T-helper 1 cell treated with Interleukin-12 subunit alpha and Interleukin-12 subunit beta and Interleukin-4 antibody, amounts not matched to agents 30 ng/mL and 1 ng/mL, for 36 hours (primary cell): ENCODE results near the gene SMARCAD1. TPM values are rescaled to one million over a fixed set of nuclear protein-coding genes. Genes with fewer than 3 reads are reported as not detected.

ENCODE experiments used
- intact Hi-C: fragments of 100-400 bp; cut with micrococcal nuclease; formaldehyde crosslinking; loops from one replicate; pipeline ENCODE4 v1.15.1; 2024
- total RNA-seq: library from RNA; stranded (reverse); gene quantifications from 2 replicates; pipeline ENCODE4 v1.2.3, GENCODE V29; 2022

SMARCAD1 gene, protein sequence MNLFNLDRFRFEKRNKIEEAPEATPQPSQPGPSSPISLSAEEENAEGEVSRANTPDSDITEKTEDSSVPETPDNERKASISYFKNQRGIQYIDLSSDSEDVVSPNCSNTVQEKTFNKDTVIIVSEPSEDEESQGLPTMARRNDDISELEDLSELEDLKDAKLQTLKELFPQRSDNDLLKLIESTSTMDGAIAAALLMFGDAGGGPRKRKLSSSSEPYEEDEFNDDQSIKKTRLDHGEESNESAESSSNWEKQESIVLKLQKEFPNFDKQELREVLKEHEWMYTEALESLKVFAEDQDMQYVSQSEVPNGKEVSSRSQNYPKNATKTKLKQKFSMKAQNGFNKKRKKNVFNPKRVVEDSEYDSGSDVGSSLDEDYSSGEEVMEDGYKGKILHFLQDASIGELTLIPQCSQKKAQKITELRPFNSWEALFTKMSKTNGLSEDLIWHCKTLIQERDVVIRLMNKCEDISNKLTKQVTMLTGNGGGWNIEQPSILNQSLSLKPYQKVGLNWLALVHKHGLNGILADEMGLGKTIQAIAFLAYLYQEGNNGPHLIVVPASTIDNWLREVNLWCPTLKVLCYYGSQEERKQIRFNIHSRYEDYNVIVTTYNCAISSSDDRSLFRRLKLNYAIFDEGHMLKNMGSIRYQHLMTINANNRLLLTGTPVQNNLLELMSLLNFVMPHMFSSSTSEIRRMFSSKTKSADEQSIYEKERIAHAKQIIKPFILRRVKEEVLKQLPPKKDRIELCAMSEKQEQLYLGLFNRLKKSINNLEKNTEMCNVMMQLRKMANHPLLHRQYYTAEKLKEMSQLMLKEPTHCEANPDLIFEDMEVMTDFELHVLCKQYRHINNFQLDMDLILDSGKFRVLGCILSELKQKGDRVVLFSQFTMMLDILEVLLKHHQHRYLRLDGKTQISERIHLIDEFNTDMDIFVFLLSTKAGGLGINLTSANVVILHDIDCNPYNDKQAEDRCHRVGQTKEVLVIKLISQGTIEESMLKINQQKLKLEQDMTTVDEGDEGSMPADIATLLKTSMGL
- total RNA-seq: 33.8 and 36.4 TPM in 2 replicates

DNA sequence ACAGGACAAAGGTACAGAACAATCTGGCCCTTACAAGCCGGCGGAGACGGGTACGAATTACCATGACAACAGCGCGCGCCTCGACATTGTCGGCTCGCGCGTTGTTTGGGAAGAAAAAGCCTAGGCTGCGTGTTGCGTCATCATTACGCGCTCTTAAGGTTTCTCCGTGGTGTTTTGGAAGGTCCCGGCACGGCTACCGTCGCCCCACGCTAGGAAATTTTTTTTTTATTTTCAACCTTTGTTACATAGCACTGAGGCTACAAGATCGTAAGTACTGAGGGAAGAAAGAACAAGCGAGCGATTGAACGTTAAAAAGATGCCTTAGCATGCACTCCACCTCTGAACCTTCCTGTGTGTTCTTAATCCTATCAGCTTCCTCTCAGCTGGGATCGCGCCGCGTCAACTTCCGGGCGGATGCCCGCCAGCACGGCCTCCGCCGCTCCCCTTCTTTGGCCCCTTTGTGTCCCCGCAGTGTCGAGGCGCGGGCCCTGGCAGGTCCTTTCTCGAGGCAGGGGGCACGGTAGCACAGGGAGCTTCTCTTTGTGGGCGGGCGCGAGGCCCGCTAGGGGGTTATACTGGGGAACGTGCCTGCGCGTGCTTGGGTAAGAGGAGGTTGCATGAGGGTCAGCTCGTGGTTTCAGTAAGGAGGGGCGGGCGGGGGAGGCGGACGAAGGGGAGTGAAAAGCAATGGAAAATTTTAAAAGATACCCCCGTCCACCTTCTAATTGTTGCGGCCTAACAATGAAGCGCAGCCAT, at the start of gene SMARCAD1:
TSS of gene SMARCAD1 (plus strand) at position 397 of the 756 bp plus-strand sequence. CDS start 530 bp downstream, outside the sequence.
- intact Hi-C loops: loop anchor here (1.0 to 2.0 kb wide), 3 partner anchors 8 to 243 kb away; partner anchors contain the start of gene PDLIM5

DNA sequence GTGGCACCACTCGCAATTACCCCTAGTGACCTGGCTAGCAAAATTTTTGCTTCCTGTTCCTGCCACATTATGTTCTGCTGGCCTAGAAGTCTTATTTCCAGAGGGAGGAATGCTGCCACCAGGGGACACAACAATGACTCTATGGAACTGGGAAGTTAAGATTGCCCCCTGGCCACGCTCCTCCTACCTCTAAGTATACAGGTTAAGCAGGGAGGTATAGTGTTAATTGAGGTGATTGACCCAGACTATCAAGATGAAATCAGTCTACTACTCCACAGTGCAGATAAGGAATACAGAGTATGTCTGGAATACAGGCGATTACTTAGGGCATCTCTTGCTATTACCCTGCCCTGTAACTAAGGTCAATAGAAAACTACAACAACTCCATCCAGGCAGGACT, 48.8 kb upstream of the SMARCAD1 start:
- intact Hi-C loops: no loop called here

DNA sequence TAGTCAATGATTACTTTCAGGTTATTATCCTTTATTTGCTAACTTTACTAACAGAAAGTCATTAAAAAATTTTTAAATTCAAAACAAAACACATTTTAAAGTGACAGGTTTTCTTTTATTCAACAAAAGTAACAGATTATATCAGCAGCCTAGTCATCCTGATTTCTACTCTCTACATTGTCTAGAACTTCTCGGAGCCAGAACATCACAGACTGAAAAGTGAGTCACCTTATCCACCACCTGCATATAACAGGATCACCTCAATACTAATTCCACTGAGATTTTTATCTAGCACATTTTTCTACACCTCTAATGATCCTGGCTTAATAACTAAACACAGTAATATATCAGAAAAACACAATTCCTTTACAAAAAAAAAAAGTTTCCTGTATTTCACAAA, 47.9 kb upstream of the SMARCAD1 start:
- intact Hi-C loops: no loop called here

DNA sequence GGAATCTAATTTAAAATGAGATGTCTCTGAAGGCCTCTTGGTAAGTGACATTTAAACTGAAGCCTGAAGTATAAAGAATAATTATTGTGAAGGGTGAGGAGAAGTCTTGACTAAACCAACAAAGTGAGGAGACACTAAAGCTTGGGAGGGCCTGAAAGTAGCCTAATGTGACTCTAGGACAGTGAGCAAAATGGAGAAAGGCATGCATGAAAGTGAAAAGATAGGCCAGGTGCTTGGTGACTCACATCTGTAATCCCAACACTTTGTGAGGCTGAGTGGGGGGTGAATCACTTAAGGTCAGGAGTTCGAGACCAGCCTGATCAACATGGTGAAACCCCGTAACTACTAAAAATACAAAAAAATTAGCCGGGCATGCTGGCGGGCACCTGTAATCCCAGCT, 46.9 kb upstream of the SMARCAD1 start:
- intact Hi-C loops: no loop called here

DNA sequence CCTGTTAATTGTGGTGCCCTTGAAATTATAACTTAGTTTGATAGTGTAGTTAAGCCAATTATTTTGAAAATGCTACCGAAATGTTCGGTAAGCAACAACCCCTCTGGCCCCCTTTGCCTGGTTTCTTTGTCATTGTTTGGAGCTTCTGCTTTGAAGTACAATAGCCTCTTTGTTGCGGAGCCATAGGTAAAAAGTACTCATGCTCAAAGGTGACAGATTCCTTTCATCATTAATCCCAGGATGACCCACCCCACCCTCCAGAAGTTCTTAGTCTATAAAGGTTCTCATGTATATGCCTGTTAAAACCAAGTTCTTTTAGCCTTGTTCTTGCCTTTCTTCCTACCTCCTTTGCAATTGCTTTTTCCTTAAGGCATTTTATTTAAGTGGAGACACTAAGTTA, 42.4 kb upstream of the SMARCAD1 start:
- intact Hi-C loops: no loop called here

DNA sequence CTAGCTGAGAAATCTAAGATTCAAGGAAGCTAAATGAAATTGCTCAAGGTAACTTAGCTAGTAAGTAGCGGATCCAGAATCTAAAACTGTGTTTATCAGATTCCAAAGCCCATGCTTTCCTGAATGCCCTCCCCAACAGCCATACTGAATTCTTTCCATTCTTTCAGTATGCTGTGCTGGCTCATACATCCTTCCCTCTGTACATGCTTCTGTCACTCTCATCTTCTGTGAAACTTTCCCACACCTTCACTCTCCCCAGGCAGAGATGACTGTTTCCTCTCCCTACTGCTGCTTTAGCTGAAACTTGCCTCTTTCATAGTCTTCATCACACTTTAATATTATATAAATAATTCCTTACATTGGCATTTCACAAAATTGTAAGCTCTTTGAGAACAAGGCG, 39.3 kb upstream of the SMARCAD1 start:
- intact Hi-C loops: no loop called here

DNA sequence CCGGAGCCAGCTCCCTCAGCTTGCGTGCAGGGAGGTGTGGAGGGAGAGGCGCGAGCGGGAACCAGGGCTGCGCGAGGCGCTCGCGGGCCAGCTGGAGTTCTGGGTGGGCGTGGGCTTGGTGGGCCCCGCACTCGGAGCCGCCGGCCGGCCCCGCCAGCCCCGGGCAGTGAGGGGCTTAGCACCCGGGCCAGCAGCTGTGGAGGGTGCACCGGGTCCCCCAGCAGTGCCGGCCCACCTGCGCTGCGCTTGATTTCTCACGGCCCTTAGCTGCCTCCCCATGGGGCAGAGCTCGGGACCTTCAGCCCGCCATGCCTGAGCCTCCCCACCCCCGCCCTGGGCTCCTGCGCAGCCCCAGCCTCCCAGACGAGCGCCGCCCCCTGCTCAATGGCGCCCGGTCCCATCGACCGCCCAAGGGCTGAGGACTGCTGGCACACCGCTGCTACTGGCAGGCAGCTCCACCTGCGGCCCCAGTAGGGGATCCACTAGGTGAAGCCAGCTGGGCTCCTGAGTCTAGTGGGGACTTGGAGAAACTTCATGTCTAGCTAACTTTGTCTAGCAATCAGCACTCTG, 37.8 kb upstream of the SMARCAD1 start:
- intact Hi-C loops: no loop called here

DNA sequence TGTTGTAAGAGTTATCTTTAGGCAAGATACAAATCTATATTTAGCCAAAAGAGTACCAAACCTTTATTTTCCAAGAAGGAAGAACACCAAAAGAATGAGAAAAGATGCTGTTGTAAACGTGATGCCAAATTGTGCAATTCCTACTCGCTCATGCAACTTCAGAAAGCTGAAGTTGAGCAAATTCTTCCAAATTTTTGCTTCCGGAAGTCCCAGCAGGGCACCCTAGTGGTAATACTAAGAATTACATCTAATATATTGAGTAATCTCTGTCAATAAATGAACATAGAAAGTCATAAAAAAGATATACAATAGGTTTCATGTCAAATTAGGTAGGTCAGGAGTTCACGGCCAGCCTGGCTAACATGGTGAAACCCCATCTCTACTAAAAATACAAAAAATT, 36.0 kb upstream of the SMARCAD1 start:
- intact Hi-C loops: no loop called here

DNA sequence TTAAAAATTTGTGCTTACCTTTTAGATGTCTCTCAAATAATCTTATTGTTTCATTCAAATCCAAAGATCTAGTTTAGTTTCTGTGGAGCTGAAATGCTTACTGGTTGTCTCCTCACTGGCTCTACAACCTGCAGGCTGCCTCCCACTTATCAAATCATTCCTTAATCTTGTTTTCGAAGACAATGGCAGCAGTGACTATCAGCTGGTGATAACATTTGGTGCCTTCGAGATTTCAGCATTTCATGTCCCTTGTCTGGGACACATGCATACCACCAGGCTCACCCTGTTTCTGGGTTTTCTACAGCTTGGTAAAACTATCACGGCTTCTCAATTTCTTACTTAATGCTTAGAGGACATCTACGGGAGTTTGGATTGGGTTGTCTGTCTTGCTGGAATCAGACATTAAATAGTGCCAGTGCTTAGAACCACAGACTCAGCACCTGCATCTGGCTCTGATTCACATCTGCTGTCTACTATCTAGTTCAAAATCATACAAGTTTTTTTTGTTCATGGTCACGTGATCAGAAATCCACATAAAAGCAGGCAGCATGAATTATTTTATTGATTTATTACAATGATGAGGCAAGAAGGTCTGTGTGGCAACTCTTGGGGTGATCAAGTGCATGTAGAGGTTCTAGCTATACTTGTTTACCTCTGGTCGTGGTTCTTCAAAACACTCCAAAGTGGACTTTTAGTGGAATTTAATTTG, 32.0 kb upstream of the SMARCAD1 start:
- intact Hi-C loops: no loop called here

DNA sequence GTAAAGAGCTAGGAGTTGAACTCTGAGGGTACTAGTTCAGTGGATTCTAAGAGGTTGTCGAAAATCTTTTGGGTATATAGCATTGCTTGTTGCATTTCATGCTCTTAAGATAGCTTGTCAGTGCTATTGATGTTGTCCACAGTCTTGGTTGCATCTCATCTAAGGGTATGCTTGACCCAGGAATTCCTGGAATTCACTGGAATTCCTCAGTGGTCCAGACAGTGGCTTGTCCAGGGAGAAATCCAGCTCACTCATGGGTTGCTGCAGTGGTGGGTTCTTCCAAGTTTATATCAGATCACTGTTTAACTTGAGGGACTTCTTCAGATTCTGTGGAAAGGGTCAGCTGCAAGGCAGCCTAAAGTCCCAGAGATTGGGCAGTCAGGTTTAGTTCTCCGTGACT, 29.8 kb upstream of the SMARCAD1 start:
- intact Hi-C loops: no loop called here

DNA sequence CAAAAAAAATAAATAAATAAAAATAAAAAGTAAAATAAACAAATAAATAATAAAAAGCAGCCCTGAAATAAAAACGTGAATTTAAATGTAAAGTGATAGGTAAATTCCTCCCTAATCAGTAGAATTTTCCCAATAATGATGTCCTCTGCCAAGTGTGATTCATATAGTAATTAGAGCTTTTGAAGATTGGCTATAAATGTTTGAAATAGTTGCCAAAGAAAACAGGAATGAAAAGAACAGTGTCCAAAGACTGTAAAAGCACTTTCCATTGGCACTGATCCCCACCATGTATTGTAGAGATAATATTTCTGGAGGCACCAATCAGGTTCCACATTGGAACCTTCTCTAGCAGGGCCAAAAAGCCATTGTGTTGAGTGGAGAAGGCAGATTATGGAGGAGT, 25.9 kb upstream of the SMARCAD1 start:
- intact Hi-C loops: no loop called here

DNA sequence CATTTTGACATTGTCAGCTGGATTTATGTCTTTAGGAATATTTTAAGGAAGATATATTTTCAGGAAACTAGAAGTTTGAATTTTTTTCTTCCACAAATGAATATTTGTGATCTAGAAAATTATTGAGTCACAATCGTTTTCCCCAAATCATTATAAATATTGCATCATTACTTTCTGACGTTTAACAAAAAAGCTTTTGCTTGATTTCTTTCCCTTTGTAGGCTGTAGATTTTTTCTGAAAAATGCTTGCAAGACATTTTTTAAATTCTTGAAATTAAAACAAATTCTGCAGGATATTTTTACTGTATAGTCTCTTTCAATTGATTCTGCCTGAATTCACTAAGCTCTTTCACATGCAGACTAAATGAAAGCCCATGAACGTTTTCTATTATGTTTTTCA, 4.9 kb upstream of the SMARCAD1 start:
- intact Hi-C loops: no loop called here

DNA sequence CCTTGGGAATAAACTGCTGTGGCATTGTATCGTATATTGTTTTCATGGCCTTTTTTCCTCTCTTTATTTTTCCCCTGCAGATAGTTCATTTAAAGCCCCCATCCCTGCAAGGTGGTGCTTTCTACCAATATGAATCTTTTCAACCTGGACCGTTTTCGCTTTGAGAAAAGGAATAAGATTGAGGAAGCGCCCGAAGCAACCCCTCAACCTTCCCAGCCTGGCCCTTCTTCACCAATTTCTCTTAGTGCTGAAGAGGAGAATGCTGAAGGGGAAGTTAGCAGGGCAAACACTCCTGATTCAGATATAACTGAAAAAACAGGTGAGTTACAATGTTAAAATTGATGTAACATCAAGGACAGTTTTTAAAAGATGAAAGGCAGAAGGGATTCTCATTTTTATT, 601 bp downstream of the SMARCAD1 start:
- intact Hi-C loops: no loop called here

DNA sequence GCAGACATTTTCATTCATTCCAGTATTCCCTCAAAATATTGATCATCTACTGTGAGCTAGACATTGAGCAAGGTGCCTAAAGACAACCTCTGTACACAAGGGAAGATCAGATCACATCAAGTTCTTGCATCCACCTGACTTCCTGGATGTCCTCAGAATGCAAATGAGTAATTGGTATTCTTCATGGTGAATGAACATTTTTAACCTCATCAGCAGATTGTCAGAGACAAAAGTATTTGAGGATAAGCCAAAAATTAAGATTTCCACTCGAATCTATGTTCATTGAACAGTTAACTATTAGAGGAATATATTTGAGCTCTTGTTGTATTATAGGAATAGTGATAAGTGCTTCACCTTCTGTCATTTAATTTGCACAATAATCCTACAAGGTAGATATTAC, 1.3 kb downstream of the SMARCAD1 start:
- intact Hi-C loops: no loop called here

DNA sequence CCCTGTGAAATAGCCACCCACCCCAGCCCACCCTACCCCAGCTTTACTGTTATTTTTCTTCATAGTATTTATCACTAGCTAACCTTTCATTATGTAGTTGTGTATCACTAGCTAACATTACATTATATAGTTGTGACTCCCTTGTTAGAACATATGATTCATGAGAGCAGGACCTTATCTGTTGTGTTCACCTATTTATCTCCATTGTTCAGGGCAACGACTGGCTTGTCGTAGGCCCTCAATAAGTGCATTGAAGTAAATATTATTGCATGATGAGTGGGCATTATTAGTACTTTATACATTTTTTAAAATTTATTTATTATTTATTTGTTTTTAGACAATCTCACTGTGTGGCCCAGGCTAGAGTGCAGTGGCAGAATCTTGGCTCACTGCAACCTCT, 4.2 kb downstream of the SMARCAD1 start:
- intact Hi-C loops: no loop called here

DNA sequence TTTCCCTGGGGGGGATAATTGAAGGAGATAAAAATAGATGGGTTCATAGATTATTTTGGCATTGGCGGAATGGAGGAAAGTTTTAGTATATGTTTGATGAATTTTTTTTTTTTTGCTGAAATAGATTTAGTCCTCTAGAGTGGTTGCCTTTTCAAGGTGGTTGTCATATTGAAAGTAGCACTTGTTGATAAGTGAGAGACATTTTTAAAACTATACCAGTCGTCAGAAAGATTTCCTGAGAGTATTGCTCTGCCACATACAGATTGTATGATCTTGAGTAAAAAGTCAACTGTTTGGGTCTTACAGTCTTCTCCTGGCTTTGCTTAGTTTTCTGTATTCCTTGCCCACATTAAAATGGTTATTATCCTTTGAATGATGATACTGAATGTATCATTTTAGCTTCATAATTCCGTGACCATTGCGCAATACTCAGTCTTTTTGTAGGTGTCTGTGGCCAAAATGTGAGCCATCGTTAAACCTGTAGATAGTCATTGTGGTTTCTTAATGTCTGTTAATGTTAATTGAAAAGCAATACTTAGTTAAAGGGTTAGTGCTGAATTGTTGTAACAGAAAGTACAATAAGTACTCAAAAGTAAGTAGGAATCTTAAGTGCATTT, 7.1 kb downstream of the SMARCAD1 start:
- intact Hi-C loops: loop anchor here (1.0 kb wide), 1 partner anchor 8 kb away; the partner anchor contains the start of gene SMARCAD1

DNA sequence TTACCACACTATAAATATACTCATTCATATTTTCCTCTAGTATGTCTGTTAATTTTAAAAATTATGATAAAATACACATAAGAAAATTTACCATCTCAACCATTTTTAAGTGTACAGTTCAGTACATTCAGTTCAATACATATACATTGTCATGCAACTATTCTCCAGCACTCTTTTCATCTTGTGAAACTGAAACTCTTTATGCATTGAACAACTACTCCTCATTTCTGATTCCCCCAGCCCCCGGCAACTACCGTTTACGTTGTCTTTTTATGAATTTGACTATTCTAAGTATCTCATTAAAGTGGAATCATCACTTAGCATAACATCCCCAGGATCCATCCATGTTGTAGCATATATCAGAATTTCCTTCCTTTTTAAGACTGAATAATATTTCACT, 8.7 kb downstream of the SMARCAD1 start:
- intact Hi-C loops: no loop called here

DNA sequence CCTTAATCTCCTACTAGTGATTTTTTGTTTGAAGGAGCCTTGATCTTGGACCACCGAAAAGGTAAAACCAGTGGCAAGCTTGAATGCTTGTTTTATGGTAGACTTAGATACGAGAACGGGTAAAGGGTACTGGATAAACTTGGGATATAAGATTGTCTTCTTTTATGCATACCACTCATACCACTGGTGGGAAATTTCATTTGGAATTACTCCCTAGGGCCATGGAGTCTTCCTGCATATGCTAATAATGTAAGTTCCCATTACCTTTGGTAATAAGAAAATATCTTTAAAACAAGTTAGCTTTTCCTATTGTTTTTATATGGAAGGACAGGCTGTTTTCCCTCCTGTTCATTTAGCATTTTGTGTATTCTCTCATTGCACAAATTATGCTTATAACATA, 11.7 kb downstream of the SMARCAD1 start:
- intact Hi-C loops: no loop called here

DNA sequence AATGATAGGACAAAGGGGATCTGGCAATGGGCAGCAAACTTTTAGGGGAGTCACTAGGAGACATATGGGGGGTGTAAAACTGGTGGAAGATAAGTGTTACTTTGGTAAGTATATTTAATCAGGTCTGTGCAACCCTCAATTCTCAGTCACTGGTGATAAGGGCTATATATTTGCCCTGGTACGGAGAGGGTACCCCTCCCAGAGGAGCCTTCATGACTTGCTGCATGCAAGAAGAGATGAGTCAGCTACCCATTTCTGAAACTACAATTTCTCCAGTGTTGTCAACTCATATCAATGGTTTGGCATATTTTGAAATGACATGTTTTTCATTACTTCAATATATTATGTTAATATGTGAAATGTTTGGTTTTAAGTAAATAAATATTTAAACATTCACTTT, 14.3 kb downstream of the SMARCAD1 start:
- intact Hi-C loops: no loop called here

DNA sequence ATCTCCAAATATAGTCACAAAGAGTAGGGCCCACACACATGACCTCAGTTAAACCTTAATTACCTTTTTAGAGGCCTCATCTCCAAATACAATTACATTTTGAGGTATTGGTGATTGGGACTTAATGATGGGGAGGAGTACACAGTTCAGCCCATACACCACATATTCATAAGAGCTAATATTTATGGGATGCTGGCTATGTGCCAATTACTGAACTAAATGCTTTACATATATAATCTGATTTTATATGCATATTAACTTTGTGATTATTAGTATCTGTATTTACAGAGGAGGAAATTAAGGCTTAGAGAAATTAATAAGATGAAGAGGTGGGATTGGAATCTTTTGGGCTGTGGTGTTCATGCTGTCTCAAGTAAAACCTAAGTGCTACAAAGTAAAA, 17.8 kb downstream of the SMARCAD1 start:
- intact Hi-C loops: no loop called here
